Astrocyte (in vitro differentiated cells and primary cell): ENCODE measurements around the gene EEF2KMT.

Source experiments
- CTCF ChIP-seq: IDR thresholded peaks from 2 replicates; pipeline ENCODE4 v1.5.1; 2011; ENCODE audit warnings: low read depth, mild to moderate bottlenecking, inconsistent platforms, low read length, moderate library complexity; ENCODE audit not compliant: insufficient read depth
- EZH2 ChIP-seq: IDR thresholded peaks from 2 replicates; pipeline ENCODE4 v1.6.1; 2012; ENCODE audit warnings: mild to moderate bottlenecking, low read length, inconsistent platforms; ENCODE audit not compliant: insufficient read depth

- TF ChIP-seq CTCF (no peak), EZH2 (no peak)
These were observed 27.0 kb downstream of the EEF2KMT start for GRCh38 chr16:5070431-5071186.
